NCI-H2196 treated with DMSO at 0.1 percent for 48 hours (cell line): Measurements from ENCODE around the gene CELF4.

Experiments
- DNase-seq: peaks from one replicate; lab custom pipeline; 2025; ENCODE audit not compliant: unreplicated experiment; lab: John Stamatoyannopoulos, UW

CELF4 gene

DNA sequence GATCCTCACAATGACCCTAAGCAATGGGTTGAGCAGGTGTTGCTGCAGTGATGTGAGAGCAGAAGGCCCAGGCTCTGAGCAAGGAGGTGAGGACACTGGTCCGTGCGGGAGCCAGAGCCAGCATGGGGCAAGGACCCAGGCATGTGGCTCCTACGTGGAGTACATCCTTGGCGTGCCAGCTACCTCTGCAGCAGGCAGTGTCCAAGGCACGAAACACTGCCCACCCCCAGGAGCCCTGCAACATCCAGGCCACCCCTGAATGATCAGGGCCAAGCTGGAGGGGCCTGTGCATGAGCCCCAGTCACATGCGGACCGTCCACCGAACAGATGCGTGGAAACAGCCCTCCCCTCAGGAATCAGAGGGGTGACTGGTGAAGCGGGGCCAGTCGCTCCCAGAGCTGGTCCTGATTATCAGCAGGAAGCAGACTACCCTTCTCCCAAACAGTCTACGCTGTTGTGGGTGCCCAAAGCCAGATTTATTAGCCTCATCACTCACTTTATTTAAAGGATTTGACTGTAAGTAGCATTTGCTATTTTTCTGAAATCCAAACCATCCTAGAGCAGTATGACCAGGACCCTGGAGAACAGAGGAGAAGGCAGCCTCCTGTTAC, 16.8 kb downstream of the CELF4 start:
- DNase-seq: no peak

DNA sequence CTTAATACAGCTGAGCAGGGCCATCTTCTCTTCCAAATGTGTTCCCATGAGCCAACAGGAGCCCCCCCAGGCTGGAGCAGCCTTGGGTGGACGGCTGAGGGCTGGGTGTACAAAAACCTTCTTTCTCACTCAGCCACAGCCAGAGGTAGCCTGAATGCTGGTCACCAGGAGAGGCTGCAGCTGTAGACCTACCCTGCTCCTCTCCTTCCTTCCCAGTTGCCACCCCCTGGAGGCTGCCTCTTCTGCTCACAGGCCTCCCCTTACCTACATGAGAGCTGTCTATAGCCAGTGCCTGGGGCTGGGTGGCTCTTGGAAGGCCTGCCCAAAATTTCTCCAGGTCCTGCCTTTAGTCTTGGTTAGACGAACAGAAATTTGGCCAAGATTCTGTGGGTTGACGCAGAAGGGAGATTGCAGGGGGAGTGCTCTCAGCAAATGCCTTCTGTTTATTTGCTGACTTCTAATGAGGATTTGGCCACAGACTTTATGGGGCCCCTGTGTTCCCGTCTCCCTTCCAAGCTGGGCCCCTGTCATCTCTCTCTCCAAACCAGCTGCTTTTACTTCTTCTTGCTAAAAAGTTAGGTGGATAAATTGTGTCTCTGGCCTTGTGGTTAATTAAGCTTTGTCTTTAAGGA, 18.3 kb downstream of the CELF4 start:
- DNase-seq: no peak

- no peak for DNase-seq
These were observed 18.9 kb downstream of the CELF4 start for GRCh38 chr18:37546651-37547050.

DNA sequence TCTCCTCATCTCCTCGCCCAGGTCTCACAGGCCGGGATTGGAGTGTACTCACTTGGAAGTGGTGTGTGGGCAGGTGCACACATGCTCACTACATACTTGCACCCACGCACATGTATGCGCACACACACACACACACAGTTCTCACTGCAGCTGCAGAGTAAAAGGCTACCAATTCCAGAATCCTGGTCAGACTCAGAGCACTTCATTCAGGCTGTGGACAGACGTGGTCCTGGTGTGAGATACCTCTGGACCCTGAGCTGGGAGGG, 19.4 kb downstream of the CELF4 start:
- DNase-seq: no peak

DNA sequence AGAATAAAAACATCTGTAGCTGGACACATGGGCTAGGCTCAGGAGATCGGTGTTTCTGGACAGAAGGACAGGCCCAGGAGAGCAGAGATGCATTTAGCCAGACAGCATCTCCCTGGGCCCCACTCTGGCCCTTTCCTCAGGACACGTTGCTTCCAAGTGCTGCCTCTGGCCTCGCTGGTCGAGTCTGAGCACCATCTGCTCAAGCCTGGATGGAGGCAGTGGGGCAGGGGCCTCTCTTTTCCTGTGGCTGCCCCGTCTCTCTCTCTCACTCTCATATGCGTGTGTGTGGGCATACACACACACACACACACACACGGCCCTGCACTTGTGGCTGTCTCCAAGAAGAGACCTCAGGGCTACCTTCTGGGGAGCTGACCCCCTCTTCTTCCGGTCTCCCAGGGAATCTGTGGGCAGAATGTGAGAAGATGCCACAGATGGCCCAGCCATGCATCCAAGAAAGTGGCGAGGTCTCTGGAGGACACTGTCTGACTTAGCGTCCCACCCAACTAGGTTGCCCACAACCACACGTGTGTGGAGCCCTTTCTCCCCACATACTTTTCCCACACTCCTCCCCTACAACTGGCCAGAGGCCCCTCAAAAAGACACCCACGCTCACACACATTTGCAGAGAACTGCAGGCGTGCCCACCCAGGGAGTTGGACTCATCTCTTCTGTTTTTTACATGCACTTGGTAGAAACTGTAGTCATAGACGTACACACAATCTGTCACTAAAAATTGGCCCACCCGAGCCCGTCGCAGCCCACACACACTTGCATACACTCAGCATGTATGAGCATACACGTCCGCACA, 19.9 kb downstream of the CELF4 start:
- no peak for DNase-seq

GRCh38 chr18:37544713-37545112, 20.9 kb downstream of the CELF4 start:
- DNase-seq: no peak

DNA sequence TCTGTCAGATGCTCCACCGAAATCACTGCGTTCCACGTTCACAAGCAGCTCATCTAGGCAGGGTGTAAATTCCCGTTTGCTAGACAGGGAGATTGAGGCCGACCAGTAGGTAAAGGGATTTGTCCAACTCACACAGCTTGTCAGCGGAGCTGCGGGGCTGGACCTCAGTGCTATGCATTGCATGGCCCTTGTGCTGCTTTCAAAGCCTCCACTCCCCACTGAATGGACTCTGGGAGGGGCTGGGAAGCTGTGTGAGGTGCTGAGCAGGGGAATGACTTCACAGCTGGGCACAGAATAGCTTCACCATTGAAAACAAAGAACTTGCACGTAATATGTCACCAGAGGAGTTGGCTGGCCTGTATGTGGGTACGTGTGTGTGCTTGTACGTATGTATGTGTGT, 21.4 kb downstream of the CELF4 start:
- DNase-seq: no peak

DNA sequence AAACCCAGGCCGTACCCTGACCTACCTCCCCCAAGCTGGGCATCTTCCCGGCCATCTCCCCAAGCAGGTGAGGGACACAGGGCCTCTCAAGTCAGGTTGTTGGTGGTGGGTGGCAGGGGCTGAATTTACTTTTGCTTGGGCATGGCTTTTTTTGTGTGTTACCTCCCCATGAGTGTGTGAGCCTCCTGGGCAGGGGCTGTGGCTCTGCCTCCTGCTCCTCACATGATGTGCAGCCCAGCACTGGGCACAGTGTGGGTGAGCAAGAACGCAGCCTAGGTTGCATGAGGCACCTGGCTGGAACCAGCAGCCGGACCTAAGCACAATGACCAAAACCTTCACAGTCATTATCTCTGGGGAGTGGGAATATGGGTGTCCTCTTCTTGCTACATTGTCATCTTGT, 22.3 kb downstream of the CELF4 start:
- no peak for DNase-seq

DNA sequence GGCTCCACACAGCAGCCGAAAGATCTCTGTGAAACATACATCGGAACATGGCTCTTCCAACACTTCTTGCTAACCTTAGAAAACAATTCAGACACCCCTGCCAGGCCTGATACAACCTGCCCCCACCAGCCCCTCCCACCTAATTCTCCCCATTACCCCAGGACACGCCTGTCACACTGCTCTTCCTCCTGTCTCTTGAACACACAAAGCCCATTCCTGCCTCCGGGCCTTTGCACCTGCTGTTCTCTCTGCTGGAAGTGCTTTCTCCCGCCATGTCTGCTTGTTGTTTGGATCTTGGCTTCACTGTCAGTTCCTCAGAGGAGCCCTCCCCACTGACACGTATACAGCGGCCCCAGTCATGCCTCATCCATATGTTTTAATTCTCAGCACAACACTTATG, 24.1 kb downstream of the CELF4 start:
- no peak for DNase-seq

GRCh38 chr18:37540424-37541138, 25.0 kb downstream of the CELF4 start:
- DNase-seq: no peak

DNA sequence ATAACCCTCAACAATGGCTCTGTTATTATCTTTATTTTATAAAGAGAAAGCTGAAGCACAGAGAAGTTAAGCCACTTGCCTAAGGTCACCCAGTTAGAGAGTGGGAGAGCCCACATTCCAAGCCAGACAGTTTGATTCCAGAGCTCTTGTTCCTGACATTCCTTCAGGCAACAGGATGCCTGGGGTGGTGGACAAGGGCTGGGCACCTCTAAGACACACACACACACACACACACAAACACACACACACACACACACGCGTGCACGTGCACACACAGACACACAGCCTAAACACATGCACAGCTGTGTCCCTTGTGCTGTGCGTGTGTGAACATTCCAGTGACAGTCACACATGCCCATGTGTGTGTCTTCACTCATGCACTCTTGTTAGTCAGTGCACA, 26.4 kb downstream of the CELF4 start:
- no peak for DNase-seq

- DNase-seq: no peak
These were observed 26.9 kb downstream of the CELF4 start for GRCh38 chr18:37538526-37539205.

- no peak for DNase-seq
These were observed 27.6 kb downstream of the CELF4 start for GRCh38 chr18:37537868-37538525.

DNA sequence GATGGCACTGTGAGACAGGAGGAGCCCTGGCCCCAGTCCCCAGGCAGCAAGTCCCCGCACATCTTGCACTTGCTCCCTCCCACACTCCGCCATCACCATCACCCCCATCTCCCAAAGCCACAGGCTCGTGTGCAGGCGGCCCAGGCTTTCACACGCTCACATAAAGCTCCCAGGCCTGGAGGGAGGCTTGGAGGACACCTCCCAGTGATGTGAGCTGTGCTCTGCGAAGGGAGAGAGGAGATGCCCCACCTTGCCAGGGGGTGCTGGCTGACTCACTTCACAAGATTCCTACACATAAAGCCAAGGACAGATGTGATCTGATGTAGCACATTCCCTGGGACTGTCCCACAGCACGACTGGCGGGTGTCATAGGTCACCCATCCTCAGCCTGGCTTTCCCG, 28.9 kb downstream of the CELF4 start:
- DNase-seq: no peak

DNA sequence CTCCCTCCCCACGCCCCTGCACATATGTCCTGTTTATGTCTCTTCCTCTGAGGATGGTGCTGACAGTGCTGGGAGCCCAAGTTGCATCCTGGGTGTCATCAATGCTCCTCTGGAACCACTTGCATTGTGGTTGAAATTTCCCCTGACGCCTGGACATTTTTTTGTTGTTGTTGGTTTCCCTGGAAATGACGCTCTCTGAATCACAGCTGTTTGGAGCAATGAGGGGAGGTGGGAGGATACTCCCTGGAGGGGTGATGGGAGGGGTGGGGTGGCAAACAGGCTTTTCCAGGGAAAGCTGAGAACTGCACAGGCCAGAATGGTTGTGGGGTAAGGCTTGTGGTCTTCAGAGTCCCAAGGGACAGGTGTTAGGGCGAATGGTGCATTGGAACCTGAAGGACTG, 29.6 kb downstream of the CELF4 start:
- DNase-seq: no peak

DNA sequence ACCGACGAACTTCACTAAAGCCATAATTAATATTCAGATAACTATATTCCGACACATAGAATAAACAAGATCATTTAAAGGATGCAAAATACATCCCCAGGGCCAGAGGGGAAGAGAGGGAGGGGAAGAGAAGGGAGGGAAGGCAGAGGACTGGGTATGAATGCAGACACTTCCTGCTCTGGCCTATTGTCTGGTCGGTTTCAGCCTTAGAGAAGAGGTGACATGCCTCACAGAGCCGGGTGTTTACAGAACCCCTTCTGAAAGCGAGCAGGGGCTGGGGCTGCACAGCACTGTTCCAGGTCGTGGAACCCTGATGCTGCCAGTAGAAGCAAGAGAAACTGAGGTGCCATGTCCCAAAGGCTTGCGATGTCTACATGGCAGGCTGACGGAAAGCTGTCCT, 31.0 kb downstream of the CELF4 start:
- no peak for DNase-seq

DNA sequence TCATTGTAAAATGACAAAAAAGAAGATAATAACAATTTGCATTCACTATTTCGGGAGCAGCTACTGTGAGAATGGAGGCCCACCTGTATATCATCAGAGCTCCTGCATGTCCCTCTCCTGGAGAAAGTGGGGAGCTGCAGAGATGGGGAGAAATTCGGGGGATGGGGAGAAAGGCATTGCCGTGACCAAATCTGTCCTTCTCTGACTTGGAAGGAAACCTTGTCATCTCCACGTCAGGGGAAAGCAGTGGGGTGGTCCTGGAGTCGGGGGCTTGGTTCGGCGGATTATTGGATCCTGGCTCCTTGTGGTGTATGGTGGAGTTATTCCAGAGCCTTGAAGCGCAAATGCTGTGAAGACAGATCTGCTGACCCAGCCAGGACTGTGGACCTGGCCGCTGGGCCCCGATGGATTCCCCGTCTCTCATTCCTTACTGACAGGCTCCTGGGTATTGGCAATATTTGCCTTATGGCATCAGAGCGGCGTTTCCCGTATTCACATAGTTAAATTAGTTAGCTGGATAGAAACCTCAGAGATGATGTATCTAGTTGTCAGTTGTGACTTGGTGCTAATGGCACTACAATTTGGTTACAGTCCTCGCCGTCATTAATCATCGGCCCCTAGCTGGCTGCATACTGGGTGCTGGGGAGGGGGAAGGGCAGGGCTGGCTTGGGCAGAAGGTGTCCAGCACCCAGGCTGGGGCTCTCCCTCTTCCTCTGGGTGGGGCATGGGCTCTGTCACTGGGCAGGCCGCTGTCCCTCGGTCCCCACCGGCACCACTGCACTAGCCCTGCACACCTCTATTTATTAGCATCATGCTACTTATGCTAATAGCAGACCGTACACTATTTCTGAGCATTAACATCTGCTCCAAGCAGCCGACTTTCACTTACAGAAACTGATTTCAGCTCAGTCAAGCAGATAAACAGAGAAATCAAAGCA, 31.7 kb downstream of the CELF4 start:
- DNase-seq: no peak

DNA sequence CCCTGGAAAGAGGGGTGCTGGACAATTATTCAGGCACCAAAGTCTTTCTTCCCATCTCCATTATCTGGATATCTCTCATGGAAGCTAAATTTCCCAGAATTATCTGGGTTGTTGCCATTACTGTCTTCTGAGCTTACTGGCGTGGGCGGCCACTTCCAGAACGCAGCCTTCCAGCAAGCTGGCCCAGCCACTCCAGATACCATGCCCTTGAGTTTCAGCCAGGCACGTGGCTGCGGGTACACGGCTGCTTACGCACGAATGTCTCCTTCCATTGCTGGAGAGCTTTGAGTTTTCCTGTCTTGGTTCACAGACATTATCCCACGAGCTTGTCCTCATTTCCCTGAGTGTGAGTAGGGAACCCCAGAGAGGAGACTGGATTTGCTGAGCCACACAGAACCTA, 32.7 kb downstream of the CELF4 start:
- no peak for DNase-seq

- DNase-seq: no peak
These were observed 35.7 kb downstream of the CELF4 start for GRCh38 chr18:37529863-37530262.

DNA sequence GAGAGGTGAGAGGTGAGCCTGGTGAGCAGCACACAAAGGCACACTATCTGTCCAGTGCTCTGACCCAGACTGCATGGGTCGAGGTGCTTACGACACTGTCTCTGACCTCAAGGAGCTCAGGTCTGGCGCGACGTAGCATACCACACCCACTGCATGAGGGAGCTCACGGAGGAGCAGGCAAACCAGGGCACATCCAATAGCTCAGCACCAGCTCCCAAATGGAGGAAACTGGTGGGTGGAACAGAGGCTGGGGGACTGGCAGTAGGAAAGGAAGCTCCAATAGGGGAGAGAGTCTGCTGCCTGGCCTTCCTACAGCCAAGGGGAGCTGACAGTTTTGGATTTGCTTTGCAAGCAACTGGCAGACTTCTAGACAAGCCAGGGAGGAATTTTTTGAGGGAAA, 36.3 kb downstream of the CELF4 start:
- no peak for DNase-seq
